Measurements from ENCODE around the gene TRIM33. TPM values are rescaled to one million over a fixed set of nuclear protein-coding genes. Genes with fewer than 3 reads are reported as not detected.

Gene TRIM33
- total and polyA plus RNA-seq, 2 of the 13 experiments (the other 11 are each of a cell fraction or from before 2014, with no cell fraction given): 35.5 to 42.2 TPM

DNA sequence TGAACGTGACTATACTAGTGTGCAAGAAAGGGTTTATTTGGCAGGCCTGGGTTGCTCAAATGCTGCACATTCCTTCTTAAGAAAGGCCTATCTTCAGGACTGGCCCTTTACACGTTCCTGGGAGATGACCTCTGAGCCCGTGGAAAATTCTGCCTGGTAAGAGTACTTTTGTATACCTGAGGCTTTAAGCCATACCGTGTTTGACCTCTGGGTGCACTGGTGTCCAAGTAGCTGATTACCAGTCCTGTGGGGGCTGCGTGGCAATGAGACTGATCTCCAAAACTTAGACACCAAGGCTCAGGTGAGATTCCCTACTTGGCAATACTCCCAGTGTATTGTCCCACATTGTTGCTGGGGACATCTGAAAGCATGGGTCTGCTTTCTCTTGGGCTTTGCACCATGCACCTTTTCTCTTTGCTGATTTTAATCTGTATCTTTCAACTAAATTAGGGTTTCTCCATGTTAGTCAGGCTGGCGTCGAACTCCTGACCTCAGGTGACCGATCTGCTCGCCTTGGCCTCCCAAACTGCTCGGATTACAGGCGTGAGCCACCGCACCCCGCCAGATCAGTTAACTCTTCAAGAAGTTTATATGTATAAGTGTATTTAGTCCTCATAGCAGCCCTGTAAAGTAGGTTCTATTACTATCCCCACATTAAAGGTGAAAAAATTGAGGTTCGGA, 44.5 kb downstream of the TRIM33 start (continued):
- TF ChIP-seq, protein P1, sequence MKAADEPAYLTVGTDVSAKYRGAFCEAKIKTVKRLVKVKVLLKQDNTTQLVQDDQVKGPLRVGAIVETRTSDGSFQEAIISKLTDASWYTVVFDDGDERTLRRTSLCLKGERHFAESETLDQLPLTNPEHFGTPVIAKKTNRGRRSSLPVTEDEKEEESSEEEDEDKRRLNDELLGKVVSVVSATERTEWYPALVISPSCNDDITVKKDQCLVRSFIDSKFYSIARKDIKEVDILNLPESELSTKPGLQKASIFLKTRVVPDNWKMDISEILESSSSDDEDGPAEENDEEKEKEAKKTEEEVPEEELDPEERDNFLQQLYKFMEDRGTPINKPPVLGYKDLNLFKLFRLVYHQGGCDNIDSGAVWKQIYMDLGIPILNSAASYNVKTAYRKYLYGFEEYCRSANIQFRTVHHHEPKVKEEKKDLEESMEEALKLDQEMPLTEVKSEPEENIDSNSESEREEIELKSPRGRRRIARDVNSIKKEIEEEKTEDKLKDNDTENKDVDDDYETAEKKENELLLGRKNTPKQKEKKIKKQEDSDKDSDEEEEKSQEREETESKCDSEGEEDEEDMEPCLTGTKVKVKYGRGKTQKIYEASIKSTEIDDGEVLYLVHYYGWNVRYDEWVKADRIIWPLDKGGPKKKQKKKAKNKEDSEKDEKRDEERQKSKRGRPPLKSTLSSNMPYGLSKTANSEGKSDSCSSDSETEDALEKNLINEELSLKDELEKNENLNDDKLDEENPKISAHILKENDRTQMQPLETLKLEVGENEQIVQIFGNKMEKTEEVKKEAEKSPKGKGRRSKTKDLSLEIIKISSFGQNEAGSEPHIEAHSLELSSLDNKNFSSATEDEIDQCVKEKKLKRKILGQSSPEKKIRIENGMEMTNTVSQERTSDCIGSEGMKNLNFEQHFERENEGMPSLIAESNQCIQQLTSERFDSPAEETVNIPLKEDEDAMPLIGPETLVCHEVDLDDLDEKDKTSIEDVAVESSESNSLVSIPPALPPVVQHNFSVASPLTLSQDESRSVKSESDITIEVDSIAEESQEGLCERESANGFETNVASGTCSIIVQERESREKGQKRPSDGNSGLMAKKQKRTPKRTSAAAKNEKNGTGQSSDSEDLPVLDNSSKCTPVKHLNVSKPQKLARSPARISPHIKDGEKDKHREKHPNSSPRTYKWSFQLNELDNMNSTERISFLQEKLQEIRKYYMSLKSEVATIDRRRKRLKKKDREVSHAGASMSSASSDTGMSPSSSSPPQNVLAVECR (CRISPR knock-in tag; IDR thresholded peaks at IDR 0.05; ENCODE audit: borderline replicate concordance): no peak; the same call in 1 of the 2 replicates
- TF ChIP-seq ZNF816 (CRISPR knock-in tag; IDR thresholded peaks at IDR 0.05; ENCODE audit: borderline replicate concordance): no peak
- TF ChIP-seq POLR2G (IDR thresholded peaks at IDR 0.05; ENCODE audit: low read depth, low read length): peak; percentile 51; the same call in 1 of the 2 replicates
- no peak for TF ChIP-seq CBX1 (IDR thresholded peaks at IDR 0.05; ENCODE audit: low read depth)
- TF ChIP-seq KDM1A (CRISPR knock-in tag; IDR thresholded peaks at IDR 0.05): 0 out of 2 replicates have a peak, but pooled peaks have one; percentile 40
- TF ChIP-seq ZBTB7B (CRISPR knock-in tag; IDR thresholded peaks at IDR 0.05): peak; percentile 49; the same call in 1 of the 2 replicates
- TF ChIP-seq, protein P2, sequence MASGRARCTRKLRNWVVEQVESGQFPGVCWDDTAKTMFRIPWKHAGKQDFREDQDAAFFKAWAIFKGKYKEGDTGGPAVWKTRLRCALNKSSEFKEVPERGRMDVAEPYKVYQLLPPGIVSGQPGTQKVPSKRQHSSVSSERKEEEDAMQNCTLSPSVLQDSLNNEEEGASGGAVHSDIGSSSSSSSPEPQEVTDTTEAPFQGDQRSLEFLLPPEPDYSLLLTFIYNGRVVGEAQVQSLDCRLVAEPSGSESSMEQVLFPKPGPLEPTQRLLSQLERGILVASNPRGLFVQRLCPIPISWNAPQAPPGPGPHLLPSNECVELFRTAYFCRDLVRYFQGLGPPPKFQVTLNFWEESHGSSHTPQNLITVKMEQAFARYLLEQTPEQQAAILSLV (CRISPR knock-in tag; IDR thresholded peaks at IDR 0.05; ENCODE audit: borderline replicate concordance): no peak
- TF ChIP-seq GTF2F1 (IDR thresholded peaks at IDR 0.05; ENCODE audit: low read length): no peak
- TF ChIP-seq, protein P3, sequence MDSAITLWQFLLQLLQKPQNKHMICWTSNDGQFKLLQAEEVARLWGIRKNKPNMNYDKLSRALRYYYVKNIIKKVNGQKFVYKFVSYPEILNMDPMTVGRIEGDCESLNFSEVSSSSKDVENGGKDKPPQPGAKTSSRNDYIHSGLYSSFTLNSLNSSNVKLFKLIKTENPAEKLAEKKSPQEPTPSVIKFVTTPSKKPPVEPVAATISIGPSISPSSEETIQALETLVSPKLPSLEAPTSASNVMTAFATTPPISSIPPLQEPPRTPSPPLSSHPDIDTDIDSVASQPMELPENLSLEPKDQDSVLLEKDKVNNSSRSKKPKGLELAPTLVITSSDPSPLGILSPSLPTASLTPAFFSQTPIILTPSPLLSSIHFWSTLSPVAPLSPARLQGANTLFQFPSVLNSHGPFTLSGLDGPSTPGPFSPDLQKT (CRISPR knock-in tag; IDR thresholded peaks at IDR 0.05; ENCODE audit: borderline replicate concordance): no peak
- peak; percentile 30; the same call in 1 of the 2 replicates for TF ChIP-seq SIX1 (CRISPR knock-in tag; IDR thresholded peaks at IDR 0.05; ENCODE audit: borderline replicate concordance)
- TF ChIP-seq, protein P4, sequence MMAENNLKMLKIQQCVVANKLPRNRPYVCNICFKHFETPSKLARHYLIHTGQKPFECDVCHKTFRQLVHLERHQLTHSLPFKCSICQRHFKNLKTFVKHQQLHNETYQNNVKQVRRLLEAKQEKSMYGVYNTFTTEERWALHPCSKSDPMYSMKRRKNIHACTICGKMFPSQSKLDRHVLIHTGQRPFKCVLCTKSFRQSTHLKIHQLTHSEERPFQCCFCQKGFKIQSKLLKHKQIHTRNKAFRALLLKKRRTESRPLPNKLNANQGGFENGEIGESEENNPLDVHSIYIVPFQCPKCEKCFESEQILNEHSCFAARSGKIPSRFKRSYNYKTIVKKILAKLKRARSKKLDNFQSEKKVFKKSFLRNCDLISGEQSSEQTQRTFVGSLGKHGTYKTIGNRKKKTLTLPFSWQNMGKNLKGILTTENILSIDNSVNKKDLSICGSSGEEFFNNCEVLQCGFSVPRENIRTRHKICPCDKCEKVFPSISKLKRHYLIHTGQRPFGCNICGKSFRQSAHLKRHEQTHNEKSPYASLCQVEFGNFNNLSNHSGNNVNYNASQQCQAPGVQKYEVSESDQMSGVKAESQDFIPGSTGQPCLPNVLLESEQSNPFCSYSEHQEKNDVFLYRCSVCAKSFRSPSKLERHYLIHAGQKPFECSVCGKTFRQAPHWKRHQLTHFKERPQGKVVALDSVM (CRISPR knock-in tag; IDR thresholded peaks at IDR 0.05): no peak
- TF ChIP-seq RBFOX2 (IDR thresholded peaks at IDR 0.05; ENCODE audit: low read depth, low read length): no peak
- TF ChIP-seq EP300 (IDR thresholded peaks at IDR 0.05; ENCODE audit: low read depth in 2 of 2, low read length in 2 of 2): no peak; a peak in 2 of 4 replicates
- TF ChIP-seq EP300 (CRISPR knock-in tag; IDR thresholded peaks at IDR 0.05; ENCODE audit: borderline replicate concordance): no peak; the same call in 1 of the 2 replicates
- no peak for TF ChIP-seq THYN1 (CRISPR knock-in tag; IDR thresholded peaks at IDR 0.05; ENCODE audit: borderline replicate concordance, low read depth)
- no peak; the same call in 1 of the 2 replicates for TF ChIP-seq MIXL1 (CRISPR knock-in tag; IDR thresholded peaks at IDR 0.05)
- TF ChIP-seq HDAC2 (CRISPR knock-in tag; IDR thresholded peaks at IDR 0.05): peak; percentile 54; the same call in 1 of the 2 replicates
- TF ChIP-seq ZMYM2 (CRISPR knock-in tag; IDR thresholded peaks at IDR 0.05): peak; percentile 63; the same call in 1 of the 2 replicates
- TF ChIP-seq PHF8 (CRISPR knock-in tag; IDR thresholded peaks at IDR 0.05): 0 out of 2 replicates have a peak, but pooled peaks have one; percentile 23
- TF ChIP-seq ISL2 (CRISPR knock-in tag; IDR thresholded peaks at IDR 0.05): 0 out of 2 replicates have a peak, but pooled peaks have one; percentile 19
- 0 out of 2 replicates have a peak, but pooled peaks have one; percentile 16 for TF ChIP-seq CREM (IDR thresholded peaks at IDR 0.05)
- TF ChIP-seq CREM (CRISPR knock-in tag; IDR thresholded peaks at IDR 0.05): no peak
